IPS DF 4.7 (cell line): ENCODE data around the gene CYP2D6.
"Not testable (repeated sequence)": the region's sequence is repeated elsewhere in the genome, so short reads cannot be mapped to it uniquely, and the experiment has no call there.

Source experiments
- DNase-seq: peaks from one replicate; pipeline ENCODE4 v3.0.0-alpha.2; 2013; ENCODE audit warnings: low spot score; ENCODE audit errors: extremely low read depth

The CYP2D6 gene

DNA sequence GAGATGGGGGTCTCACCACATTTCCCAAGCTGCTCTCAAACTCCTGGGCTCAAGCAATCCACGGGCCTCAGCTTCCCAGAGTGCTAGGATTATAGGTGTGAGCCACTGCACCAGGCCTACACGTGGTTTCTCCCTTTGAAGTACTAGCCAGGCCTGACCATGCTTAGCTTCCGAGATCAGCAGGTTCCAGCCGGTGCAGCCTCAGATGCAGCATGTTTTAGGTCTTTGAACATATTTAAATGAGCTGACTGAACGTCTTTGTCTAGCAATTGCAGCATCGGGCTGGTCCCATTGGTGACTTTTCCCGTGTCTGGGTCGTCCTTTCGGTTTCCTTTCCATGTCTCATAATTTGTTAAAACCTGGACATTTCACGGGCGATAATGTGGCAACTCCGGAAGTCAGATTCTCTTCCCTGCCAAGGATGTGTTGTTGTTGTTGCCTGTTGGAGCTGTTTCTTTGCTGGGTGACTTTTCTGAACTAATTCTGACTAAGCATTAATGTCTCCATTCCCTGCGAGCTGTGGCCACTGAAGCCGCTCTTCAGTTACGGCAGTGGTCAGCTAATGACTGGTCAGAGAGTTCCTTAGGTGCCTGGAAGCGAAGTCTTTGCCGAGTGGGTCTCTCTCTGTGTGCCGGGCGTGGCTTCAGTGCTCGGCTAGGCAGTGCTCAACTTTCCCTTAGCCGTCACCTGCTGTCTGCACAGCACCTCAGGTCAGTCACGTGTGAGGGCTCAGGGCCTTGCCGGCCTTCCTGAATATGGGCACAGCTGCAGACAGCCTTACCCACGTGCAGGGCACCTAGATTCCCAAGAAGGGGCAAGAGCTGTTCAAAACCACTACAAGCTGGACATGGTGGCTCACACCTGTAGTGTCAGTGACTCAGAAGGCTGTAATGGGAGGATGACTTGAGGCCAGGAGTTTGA lies 3.8 kb upstream of the CYP2D6 start:
- no peak for DNase-seq

DNA sequence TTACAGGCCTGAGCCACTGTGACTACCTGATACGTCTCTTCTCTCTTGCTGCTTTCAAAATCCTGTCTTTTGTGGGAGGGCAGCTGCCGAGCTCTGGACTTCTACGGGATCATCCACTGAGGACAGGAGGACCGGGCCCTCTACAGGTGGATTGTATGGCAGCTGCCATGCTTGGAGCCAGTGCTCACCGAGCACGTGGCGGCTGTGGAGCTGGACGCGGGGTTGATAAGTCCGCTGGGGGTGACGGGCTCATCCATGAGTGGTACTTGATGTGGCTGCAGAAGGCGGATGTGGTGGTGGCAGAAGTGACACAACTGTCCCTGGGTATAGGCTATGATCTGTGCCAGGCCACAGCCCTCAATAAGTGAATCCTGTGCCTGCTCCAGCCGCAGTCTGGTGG lies 1.8 kb upstream of the CYP2D6 start:
- no peak for DNase-seq

DNA sequence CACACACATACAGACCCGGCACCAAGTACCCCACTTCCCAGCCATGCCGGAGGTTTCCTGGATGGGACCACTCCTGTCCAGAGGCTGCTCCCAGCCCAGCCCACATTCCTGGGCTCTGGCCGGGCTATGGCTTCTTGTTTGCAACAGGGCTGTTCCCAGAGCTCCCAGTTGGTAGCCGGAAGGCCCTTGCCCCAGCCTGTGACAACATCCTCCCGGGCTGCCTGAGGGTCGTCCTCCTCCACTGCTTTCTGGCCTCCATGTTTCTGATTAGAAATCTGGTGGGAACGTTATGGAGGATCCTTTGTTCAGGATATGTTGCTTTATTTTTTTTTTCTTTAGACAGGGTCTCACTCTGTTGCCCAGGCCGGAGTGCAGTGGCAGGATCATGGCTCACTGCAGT lies 952 bp upstream of the CYP2D6 start:
- no peak for DNase-seq

DNA sequence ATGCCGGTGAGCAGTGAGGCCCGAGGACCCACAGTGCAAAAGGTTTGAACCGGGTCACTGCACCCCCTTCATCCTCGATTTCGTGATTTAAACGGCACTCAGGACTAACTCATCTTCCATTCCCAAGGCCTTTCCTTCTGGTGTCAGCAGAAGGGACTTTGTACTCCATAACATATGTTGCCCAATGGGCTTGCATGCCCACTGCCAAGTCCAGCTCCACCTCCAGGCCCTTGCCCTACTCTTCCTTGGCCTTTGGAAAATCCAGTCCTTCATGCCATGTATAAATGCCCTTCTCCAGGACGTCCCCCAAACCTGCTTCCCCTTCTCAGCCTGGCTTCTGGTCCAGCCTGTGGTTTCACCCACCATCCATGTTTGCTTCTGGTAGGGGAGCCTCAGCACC lies 428 bp downstream of the CYP2D6 start:
- not testable (repeated sequence) for DNase-seq

DNA sequence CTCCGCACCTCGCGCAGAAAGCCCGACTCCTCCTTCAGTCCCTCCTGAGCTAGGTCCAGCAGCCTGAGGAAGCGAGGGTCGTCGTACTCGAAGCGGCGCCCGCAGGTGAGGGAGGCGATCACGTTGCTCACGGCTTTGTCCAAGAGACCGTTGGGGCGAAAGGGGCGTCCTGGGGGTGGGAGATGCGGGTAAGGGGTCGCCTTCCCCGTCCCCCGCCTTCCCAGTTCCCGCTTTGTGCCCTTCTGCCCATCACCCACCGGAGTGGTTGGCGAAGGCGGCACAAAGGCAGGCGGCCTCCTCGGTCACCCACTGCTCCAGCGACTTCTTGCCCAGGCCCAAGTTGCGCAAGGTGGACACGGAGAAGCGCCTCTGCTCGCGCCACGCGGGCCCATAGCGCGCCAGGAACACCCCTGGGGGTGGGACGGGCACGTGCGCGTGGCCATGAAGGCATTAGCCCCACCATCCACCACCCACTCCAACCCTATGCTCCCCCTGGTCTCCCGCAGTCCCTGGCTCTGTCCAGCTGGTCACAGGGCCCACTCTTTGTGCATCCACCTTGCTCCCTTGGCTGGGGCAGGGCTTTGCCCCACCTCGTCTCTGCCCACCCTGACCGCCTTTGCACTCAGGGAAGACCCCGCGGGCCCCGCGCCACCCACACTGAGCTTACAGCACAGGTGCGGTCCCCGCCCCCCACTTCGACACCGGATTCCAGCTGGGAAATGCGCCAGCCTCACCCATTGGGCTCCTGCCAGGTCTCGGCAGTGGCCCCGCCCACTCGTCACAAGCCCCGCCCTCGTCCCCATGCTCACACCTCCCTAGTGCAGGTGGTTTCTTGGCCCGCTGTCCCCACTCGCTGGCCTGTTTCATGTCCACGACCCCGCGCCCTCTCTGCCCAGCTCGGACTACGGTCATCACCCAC lies 1.6 kb downstream of the CYP2D6 start:
- not testable (repeated sequence) for DNase-seq

DNA sequence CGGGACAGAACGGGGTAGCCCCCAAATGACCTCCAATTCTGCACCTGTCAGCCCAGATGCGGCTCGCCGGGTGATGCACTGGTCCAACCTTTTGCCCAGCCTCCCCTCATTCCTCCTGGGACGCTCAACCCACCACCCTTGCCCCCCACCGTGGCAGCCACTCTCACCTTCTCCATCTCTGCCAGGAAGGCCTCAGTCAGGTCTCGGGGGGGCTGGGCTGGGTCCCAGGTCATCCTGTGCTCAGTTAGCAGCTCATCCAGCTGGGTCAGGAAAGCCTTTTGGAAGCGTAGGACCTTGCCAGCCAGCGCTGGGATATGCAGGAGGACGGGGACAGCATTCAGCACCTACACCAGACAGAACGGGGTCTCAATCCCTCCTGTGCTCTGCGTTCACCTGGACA lies 2.6 kb downstream of the CYP2D6 start:
- DNase-seq = not testable (repeated sequence)

DNA sequence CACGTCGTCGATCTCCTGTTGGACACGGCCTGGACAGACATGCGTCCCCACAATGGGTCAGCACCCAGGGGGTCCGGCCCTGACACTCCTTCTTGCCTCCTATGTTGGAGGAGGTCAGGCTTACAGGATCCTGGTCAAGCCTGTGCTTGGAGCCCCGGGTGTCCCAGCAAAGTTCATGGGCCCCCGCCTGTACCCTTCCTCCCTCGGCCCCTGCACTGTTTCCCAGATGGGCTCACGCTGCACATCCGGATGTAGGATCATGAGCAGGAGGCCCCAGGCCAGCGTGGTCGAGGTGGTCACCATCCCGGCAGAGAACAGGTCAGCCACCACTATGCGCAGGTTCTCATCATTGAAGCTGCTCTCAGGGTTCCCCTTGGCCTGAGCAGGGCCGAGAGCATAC lies 3.0 kb downstream of the CYP2D6 start:
- no peak for DNase-seq

DNA sequence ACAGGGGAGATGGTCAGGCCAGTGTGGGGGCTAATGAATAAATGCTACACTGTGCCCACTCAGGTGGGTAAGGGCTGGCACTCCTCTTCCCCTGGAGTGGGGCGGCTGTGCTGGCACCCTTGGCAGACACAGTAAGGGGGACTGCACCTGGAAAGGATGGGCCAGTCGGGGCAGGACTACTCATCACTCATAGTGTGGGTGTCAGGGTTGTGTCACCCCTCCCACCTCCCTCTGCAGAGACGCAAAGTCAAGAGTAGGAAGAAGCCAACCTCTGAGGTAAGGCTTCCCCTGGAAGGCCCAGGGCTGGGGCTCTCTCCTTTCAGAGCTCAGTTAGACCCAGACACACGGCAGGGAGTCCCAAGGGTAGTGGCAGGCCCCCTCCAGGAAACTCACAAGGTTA lies 7.1 kb downstream of the CYP2D6 start:
- not testable (repeated sequence) for DNase-seq

DNA sequence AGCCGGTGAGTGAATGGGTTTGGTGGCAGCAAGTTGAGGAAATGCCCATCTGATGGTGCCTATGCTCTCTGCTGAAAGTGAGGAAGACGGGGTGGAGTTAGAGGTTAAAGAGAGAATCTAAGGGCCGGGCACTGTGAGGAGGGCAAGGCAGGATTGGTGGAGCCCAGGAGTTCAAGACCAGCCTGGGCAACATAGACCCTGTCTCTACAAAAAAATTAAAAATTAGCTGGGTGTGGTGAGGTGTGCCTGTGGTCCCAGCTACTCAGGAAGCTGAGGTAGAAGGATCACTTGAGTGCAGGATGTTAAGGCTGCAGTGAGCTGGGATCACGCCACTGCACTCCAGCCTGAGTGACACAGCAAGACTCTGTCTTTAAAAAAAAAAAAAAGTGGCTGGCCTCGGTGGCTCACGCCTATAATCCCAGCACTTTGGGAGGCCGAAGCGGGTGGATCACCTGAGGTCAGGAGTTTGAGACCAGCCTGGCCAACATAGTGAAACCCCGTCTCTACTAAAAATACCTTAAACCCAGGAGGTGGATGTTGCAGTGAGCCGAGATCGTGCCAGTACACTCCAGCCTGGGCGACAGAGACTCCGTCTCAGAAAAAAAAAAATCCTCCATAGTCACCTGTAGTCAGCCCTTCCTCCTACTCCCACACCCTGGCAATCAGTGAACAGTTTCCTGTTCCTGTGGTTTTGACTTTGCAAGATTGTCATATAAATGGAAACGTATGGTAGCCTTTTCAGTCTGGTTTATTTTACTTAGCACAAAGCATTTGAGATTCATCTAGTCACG lies 10.2 kb downstream of the CYP2D6 start:
- DNase-seq = not testable (repeated sequence)

DNA sequence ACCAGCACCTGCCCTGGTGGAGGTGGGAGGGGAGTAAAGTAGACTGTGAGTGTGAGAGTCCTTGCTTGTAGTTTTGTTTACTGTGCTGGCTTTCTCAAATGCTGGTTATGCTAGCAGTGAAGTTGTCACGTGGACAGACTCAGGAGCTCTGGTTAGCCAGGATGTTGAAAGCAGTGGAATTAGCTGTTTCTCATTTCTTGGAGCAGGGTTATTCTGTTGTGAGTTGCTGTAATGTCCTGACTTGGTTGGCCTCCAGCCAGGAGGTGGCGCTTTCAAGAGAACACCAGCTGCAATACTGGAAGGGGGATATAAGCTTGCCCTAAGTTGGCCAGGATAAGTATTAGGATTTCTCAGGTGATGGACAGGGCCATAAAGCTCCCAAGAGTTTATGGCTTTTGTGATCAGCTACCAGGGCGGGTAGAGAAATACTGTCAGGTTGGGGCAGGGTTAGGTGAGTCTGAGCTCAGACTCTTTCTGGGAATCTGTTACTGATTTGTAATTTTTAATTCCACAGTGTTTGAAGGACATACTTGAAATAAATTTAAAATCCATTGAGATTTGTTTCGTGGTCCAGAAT lies 13.7 kb downstream of the CYP2D6 start:
- no peak for DNase-seq

DNA sequence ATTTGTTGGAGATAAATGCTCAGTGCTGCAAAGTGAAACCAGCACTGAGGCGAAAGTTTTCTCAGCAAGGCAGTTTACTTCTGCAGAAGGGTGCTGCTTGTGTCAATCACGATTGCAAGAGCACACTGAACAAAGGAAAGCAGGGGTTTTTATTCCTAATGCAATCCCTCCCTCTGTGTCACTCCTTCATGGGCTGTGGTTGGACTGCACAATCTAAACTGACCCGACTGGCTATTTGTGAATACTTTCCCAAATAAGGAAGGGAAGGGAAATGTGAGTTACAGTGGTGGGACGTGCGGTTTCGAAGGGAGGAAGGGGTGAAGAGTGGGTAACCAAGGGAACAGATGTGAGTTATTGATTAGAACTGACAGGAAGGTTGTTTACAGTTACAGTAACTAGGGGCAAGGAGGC lies 15.2 kb downstream of the CYP2D6 start:
- not testable (repeated sequence) for DNase-seq

DNA sequence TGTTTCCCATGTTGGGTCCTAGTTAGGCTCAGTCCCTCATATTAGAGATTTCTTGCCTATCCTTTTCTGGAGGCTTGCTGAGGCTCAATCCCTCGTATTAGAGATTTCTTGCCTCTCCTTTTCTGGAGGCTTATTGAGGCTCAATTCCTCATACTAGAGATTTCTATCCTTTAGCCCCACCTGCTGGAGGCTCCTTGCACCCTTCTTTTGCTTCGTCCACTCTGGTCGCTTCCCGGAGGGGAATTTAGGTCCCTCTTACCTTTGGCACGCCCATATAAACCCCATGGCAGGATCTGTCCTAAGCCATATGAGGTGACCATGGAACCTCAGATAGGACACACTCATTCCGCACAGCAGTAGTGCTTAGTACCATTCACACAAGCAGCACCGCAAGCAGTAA lies 15.9 kb downstream of the CYP2D6 start:
- DNase-seq = no peak

DNA sequence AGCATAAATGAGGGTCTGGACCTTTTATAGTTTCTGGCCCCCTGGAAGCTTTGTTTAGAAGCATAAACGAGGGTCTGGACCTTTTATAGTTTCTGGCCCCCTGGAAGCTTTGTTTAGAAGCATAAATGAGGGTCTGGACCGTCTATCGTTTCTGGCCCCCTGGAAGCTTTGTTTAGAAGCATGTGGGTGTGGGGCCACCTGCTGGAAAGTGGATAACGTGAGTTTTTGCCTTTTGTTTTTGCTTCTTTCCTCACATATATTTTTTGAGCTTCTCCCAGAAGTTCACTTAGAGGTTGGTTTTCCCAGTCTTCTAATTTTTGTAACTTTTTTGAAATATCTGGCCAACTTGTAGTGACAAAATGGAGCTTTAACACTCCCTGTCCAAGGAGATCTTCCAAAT lies 17.8 kb downstream of the CYP2D6 start:
- DNase-seq = not testable (repeated sequence)

DNA sequence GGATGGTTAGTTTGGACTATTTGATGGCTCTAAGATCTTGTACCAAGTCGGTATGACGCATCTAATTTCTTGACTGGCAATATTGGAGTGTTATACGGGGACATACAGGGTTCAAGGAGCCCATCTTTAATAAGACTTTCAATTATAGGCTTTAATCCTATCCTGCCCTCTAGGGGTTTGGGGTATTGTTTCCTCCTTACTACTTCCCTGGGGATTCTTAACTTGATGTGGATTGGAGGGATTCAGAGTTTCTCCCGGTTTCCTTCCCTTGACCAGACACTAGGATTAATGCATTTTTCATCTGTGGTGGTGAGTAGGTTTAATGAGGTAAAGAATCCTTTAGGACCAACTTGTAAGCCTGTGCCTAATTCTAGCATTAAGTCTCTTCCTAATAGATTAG lies 18.8 kb downstream of the CYP2D6 start:
- no peak for DNase-seq

DNA sequence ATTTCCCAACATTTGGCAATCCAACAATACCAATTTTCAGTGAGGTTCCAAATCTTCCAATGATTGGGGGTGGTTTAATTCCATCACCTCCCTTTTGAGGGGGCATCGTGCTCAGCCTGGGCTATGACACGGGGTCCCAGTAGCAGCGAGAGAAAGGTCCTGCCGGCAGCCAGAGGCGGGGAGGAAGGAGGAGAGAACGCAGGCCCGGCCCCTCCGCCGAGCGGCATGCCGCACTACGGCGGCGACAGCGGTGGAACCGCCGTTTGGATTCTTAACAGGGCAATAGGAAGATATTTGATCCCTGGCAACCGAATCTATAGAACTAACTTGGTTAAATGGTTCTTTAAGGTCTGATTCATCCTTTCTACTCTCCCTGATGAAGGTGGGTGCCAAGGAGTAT lies 21.8 kb downstream of the CYP2D6 start:
- DNase-seq = no peak

DNA sequence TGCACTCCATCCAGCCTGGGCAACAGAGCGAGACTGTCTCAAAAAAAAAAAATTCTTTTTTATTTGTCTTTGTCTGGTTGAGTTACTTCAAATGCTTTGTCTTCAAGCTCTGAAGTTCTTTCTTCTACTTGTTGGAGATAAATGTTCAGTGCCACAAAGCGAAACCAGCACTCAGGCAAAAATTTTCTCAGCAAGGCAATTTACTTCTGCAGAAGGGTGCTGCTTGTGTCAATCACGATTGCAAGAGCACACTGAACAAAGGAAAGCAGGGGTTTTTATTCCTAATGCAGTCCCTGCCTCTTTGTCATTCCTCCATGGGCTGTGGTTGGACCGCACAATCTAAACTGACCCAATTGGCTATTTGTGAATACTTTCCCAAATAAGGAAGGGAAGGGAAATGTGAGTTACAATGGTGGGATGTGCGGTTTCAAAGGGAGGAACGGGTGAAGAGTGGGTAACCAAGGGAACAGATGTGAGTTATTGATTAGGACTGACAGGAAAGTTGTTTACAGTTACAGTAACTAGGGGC lies 26.2 kb downstream of the CYP2D6 start:
- DNase-seq = not testable (repeated sequence)

DNA sequence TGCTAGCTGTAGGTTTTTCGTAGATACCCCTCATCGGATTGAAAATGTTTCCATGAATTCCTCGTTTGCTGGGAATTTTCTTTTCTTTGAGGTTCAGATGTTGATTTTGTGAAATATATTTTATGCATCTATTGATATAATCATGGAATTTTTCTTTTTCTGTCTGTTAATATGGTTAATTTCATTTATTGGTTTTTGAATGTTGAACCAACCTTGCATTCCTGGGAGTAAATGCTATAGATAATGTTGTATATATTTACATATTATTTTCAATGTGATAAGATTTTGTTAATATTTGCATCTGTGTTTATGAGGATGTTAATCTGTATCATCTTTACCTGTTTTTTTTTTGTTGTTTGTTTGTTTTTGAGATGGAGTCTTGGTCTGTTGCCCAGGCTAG lies 29.4 kb downstream of the CYP2D6 start:
- DNase-seq = no peak

DNA sequence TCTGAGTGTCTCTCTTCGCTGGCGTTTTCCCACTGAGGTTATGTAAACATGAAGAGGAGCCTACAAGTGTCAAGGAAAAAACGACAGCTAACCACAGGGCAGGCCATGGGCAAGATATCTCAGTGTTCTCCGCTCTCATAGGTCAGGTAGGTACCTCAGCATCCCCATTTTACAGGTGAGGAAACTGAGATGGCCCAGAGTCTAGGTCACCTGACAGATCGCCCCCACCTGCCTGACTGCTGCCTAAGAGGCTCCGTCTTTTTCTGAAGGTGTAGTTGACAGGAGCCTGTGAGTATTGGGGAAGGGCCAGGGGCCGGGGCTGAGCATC lies 39.2 kb downstream of the CYP2D6 start:
- no peak for DNase-seq

DNA sequence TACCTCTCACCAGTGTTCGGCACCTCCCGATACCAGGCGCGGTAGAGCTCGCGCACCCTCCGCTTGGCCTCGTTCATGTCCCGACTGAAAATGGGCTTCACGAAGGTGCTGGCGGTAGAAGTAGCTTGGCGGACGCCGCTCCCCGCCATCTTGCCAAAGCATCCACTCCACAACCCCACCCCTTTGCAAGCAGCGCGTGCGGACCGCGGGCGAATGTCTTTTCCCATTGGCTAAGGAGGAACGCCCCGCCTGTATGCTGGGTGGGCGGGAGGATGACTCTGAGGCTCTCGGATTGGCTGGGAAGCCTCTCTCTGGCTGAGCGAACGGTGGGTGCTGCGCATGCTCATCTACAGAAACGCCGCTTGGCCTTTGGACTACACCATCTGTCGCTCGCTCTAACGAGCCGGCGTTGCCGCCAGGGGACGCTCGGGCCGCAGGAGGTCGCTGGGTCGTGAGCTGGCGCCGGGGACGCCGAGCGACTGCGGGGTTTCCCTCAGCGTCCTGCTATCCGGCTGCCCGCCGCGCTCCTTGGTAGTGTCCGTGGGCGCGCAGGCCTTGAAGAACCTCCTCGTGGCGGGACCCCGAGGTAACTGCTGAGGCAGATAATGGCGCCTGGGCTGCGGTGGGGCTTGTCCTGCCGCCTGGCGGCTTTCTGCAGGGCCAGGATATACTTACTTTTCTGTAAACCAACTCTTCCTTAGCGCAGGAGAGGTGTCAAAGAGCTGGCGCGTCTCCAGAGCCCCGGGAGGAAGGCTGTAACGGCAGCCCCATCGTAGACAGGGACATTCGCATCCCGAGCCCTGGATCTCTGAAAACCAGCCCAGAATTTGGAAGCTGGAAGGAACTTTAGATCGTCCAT lies 39.8 kb downstream of the CYP2D6 start, which contains the start of gene NDUFA6:
TSS of gene NDUFA6 (minus strand) at position 177 of the 859 bp plus-strand sequence. CDS start at position 149, 28 bp downstream.
- DNase-seq = peak; percentile 98

DNA sequence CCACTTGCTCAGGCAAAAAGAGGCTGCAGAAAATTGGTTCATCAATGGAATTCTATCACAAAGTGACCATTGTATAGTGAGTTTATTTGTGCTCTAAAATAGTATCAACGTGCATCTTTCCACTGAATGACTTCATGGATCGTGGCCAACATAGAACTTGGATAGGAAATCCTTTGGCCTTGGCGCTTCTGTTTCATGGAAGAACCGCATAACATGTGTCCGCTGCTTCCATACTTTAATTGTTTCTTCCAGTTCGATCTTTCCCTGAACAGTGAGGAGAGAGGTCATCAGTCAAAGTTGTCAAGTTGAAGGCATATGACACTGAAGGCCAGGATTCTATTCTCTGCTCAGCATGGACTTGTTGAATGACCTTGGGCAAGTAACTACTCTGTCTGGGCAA lies 44.6 kb downstream of the CYP2D6 start:
- no peak for DNase-seq
